ENCODE results near the gene ATP5F1D.
A peak's percentile ranks its signal among the peaks of the same experiment; 100 is the strongest.

Gene ATP5F1D

DNA sequence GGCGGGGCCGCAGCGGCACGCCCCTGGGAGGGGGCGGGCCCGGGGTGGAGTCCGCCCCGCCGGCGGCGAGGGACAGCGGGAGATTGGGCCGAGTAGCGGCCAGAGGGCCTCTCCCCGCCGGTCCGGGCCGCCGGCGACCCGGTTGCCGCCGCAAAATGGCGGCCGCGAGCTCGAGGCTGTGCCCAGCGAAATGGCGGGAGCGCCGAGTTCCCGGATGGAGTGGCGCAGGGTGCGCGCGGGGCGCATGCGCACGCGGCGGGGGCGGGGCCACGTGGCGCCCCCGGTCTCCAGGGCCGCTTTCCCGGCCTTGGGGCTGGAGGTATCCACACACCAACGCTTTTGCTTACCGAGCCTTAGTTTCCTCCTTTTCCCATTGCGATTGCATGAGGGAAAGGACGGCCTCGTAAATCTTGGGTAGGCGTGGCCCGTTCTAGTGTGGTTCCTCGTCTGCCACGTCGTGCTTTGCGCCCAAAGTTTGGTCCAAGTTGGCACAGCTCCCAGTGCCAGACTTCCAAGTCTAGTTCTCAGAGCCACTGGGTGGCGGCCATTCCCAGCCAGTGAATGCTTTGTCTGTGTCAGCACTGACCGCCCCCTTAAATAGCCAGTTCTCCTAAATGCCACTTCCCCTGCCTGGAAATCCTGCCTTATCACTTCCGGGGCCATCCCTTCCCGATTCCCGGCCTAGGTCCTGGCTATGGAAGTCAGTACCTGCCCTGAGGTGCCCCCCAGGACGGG lies 28.1 kb downstream of the ATP5F1D start:
- Histone ChIP-seq H3K9ac (ENCODE audit: low read length) (peak overlapping the region; percentile 86), H3K27me3 (ENCODE audit: low read depth, low read length) (peaks cover 15% of the 10 kb centered on the region), H3K4me2 (ENCODE audit: low read length) (peak overlapping the region; percentile 98), H3K27ac (ENCODE audit: low read length) (peak overlapping the region; percentile 69), H3K36me3 (replicated peaks; ENCODE audit: low read depth, low read length) (peaks cover 50% of the 10 kb centered on the region), H3K79me2 (ENCODE audit: low read length) (peaks cover 51% of the 10 kb centered on the region), H4K20me1 (ENCODE audit: insufficient read depth, low read length) (peaks cover 16% of the 10 kb centered on the region), H3K4me1 (ENCODE audit: low read length) (peaks cover 44% of the 10 kb centered on the region), H3K4me3 (ENCODE audit: low read length) (peak overlapping the region; percentile 81), H2AFZ (ENCODE audit: low read depth, low read length) (no peak overlapping the region), H3K9me3 (ENCODE audit: insufficient read depth, low read length) (no peaks in the 10 kb centered on the region)
- TF ChIP-seq EZH2phosphoT487 (IDR thresholded peaks at IDR 0.05; ENCODE audit: low read depth) (no peak), CTCF (IDR thresholded peaks at IDR 0.05; ENCODE audit: low read depth, low read length) (no peak; the same call in 1 of the 2 replicates)

DNA sequence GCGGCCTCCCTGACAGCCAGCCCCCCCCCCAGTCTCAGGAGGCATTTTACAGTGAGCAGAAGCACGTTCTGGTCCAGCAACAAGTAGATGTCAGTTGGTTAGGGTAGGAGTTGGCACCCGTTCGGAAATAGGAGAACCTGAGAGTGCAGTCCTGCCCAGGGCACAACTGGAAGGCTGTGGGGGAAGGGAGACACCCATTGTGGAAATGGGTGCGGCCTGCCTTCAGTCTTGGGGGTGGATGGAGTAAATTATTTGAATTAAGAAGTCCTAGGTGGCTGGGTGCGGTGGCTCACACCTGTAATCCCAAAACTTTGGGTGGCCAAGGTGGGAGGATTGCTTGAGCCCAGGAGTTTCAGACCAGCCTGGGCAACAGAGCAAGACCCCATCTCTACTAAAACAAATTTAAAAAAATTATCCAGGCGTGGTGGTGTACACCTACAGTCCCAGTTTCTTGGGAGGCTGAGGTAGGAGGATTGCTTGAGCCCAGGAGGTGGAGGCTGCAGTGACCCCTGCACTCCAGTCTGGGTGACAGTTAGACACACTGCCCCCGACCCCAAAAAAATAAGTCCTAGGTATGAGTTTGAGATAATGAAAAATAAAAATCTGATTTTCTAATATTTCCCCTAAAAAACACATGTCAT lies 28.8 kb downstream of the ATP5F1D start:
- peaks cover 43% of the 10 kb centered on the region for H3K4me1 ChIP-seq (ENCODE audit: low read length)
- H3K9me3 ChIP-seq (ENCODE audit: insufficient read depth, low read length), result no peaks in the 10 kb centered on the region
- peak overlapping the region; percentile 81 for H3K4me3 ChIP-seq (ENCODE audit: low read length)
- H3K4me2 ChIP-seq (ENCODE audit: low read length), result peak overlapping the region; percentile 98
- peaks cover 54% of the 10 kb centered on the region for H3K36me3 ChIP-seq (replicated peaks; ENCODE audit: low read depth, low read length)
- no peak for TF ChIP-seq EZH2phosphoT487 (IDR thresholded peaks at IDR 0.05; ENCODE audit: low read depth)
- TF ChIP-seq CTCF (IDR thresholded peaks at IDR 0.05; ENCODE audit: low read depth, low read length), result no peak
- H2AFZ ChIP-seq (ENCODE audit: low read depth, low read length), result no peak overlapping the region
- peaks cover 15% of the 10 kb centered on the region for H3K27me3 ChIP-seq (ENCODE audit: low read depth, low read length)
- peak overlapping the region; percentile 86 for H3K9ac ChIP-seq (ENCODE audit: low read length)
- H3K79me2 ChIP-seq (ENCODE audit: low read length), result peaks cover 55% of the 10 kb centered on the region
- H4K20me1 ChIP-seq (ENCODE audit: insufficient read depth, low read length), result peaks cover 16% of the 10 kb centered on the region
- peak overlapping the region; percentile 69 for H3K27ac ChIP-seq (ENCODE audit: low read length)

DNA sequence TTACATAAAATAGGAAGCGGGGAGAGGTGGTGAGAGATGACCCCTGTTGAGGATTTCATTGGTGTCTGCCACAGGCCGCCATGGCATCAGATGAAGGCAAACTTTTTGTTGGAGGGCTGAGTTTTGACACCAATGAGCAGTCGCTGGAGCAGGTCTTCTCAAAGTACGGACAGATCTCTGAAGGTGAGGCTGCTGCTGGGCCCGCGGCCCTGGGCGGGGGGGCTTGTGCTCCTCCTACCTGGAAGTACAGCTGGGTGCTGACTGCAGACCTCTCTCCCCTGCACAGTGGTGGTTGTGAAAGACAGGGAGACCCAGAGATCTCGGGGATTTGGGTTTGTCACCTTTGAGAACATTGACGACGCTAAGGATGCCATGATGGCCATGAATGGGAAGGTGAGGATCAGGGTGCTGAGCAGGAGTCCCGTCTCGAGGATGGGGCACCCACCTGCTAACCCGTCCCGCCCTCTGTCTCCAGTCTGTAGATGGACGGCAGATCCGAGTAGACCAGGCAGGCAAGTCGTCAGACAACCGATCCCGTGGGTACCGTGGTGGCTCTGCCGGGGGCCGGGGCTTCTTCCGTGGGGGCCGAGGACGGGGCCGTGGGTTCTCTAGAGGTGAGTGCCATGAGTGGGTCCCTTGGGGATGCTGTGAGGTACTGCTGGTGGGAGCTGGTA lies 29.4 kb downstream of the ATP5F1D start:
- peaks cover 54% of the 10 kb centered on the region for H3K36me3 ChIP-seq (replicated peaks; ENCODE audit: low read depth, low read length)
- peak overlapping the region; percentile 98 for H3K4me2 ChIP-seq (ENCODE audit: low read length)
- no peaks in the 10 kb centered on the region for H3K9me3 ChIP-seq (ENCODE audit: insufficient read depth, low read length)
- peaks cover 12% of the 10 kb centered on the region for H3K27me3 ChIP-seq (ENCODE audit: low read depth, low read length)
- H3K4me3 ChIP-seq (ENCODE audit: low read length), result peak overlapping the region; percentile 81
- TF ChIP-seq EZH2phosphoT487 (IDR thresholded peaks at IDR 0.05; ENCODE audit: low read depth) (no peak), CTCF (IDR thresholded peaks at IDR 0.05; ENCODE audit: low read depth, low read length) (no peak)
- peaks cover 16% of the 10 kb centered on the region for H4K20me1 ChIP-seq (ENCODE audit: insufficient read depth, low read length)
- H3K4me1 ChIP-seq (ENCODE audit: low read length), result peaks cover 38% of the 10 kb centered on the region
- peak overlapping the region; percentile 69; the same call in 1 of the 2 replicates for H3K27ac ChIP-seq (ENCODE audit: low read length)
- H3K9ac ChIP-seq (ENCODE audit: low read length), result peak overlapping the region; percentile 86
- H2AFZ ChIP-seq (ENCODE audit: low read depth, low read length), result no peak overlapping the region
- H3K79me2 ChIP-seq (ENCODE audit: low read length), result peaks cover 57% of the 10 kb centered on the region
